SK-N-SH (cell line): ENCODE data around the gene FH. TPM values are rescaled to one million over a fixed set of nuclear protein-coding genes. Genes with fewer than 3 reads are reported as not detected.

ENCODE experiments used
- CTCF ChIA-PET: fragments of 300-600, 350-600 bp; formaldehyde crosslinking; extraction: SDS; loops from one replicate; lab custom pipeline; 2021; lab: Yijun Ruan, JAX
- POLR2A ChIA-PET: fragments of 350-600 bp; sonication (Branson Sonifier 250); formaldehyde crosslinking; extraction: SDS; loops from one replicate; lab custom pipeline; 2020; ENCODE audit warnings: antibody characterized with exemption, inconsistent platforms; lab: Yijun Ruan, JAX
- DNase-seq: peaks from one replicate; pipeline ENCODE4 v3.0.0; 2012
- H2AFZ ChIP-seq: fragments of 200-600 bp; sonication (generic); 2 replicates; pipeline ENCODE4 v1.8.1; 2016; ENCODE audit warnings: antibody characterized with exemption, mild to moderate bottlenecking, low read depth
- H3F3A ChIP-seq: fragments of 200-600 bp; sonication (generic); replicated peaks from 2 replicates; pipeline ENCODE3; 2016; ENCODE audit warnings: antibody characterized with exemption, mild to moderate bottlenecking; ENCODE audit not compliant: insufficient read depth
- H3K27ac ChIP-seq, 2 experiments: fragments of 200-500 bp in 1 of 2; fragments of 200-600 bp in 1 of 2; sonication (Bioruptor generic) in 1 of 2; sonication (generic), shearing (Covaris generic) in 1 of 2; 2 replicates each; pipeline versions ENCODE4 v1.5.1 to v1.6.1; 2014 to 2016; ENCODE audit warnings: low read depth in 2 of 2, inconsistent platforms in 1 of 2, low read length in 1 of 2, mild to moderate bottlenecking in 1 of 2, mixed read lengths in 1 of 2
- H3K27me3 ChIP-seq: fragments of 200-600 bp; sonication (generic), shearing (Covaris generic); 2 replicates; pipeline ENCODE4 v1.6.1; 2016; ENCODE audit warnings: mixed run types; ENCODE audit not compliant: insufficient read depth
- H3K36me3 ChIP-seq, 2 experiments: fragments of 200-500 bp in 1 of 2; fragments of 200-600 bp in 1 of 2; sonication (Bioruptor generic) in 1 of 2; sonication (generic) in 1 of 2; replicated peaks in 1 of 2; 2 replicates each; pipeline versions ENCODE3 to v1.5.1; 2014 to 2016; ENCODE audit warnings: low read length in 1 of 2, mild to moderate bottlenecking in 1 of 2; ENCODE audit not compliant: insufficient read depth in 2 of 2, control insufficient read depth in 1 of 2
- H3K4me1 ChIP-seq, 2 experiments: fragments of 200-500 bp in 1 of 2; fragments of 200-600 bp in 1 of 2; sonication (Bioruptor generic) in 1 of 2; sonication (generic), shearing (Covaris generic) in 1 of 2; 2 replicates each; pipeline versions ENCODE4 v1.5.1 to v1.6.1; 2014 to 2016; ENCODE audit warnings: low read depth in 1 of 2, low read length in 1 of 2, mixed run types in 1 of 2; ENCODE audit not compliant: insufficient read depth in 2 of 2, control insufficient read depth in 1 of 2
- H3K4me2 ChIP-seq: fragments of 200-600 bp; sonication (generic), shearing (Covaris generic); 2 replicates; pipeline ENCODE4 v1.6.1; 2017; ENCODE audit warnings: mixed run types
- H3K4me3 ChIP-seq, 2 experiments: fragments of 200-500 bp in 1 of 2; fragments of 200-600 bp in 1 of 2; sonication (Bioruptor generic) in 1 of 2; sonication (generic), shearing (Covaris generic) in 1 of 2; 2 replicates each; pipeline versions ENCODE4 v1.5.1 to v1.8.1; 2014 to 2016; ENCODE audit warnings: low read depth in 2 of 2, inconsistent platforms in 1 of 2, low read length in 1 of 2, mild to moderate bottlenecking in 1 of 2, mixed read lengths in 1 of 2, moderate library complexity in 1 of 2
- H3K79me2 ChIP-seq: fragments of 200-600 bp; sonication (generic); 2 replicates; pipeline ENCODE4 v1.8.1; 2017; ENCODE audit warnings: mild to moderate bottlenecking; ENCODE audit not compliant: insufficient read depth
- H3K9ac ChIP-seq: fragments of 200-600 bp; sonication (generic); 2 replicates; pipeline ENCODE4 v1.6.1; 2017; ENCODE audit warnings: mixed run types
- H3K9me2 ChIP-seq: fragments of 200-600 bp; sonication (generic); 2 replicates; pipeline ENCODE4 v1.6.1; 2017; ENCODE audit warnings: mixed run types
- H3K9me3 ChIP-seq: fragments of 200-600 bp; sonication (generic); 2 replicates; pipeline ENCODE4 v1.6.1; 2017; ENCODE audit warnings: mixed run types, mild to moderate bottlenecking, moderate library complexity
- H4K20me1 ChIP-seq: fragments of 200-600 bp; sonication (generic); 2 replicates; pipeline ENCODE4 v1.6.1; 2017; ENCODE audit warnings: mild to moderate bottlenecking, mixed run types; ENCODE audit not compliant: insufficient read depth
- CTCF ChIP-seq: fragments of 200-600 bp; sonication (generic); IDR thresholded peaks from 2 replicates; pipeline ENCODE4 v1.6.1; 2017; ENCODE audit warnings: antibody characterized with exemption, mild to moderate bottlenecking, moderate library complexity
- FOXM1 ChIP-seq: IDR thresholded peaks from 2 replicates; pipeline ENCODE4 v1.4.0; 2012; ENCODE audit warnings: low read depth, mild to moderate bottlenecking
- GABPA ChIP-seq: IDR thresholded peaks from 2 replicates; pipeline ENCODE4 v1.4.0; 2012; ENCODE audit warnings: low read depth, mild to moderate bottlenecking
- JUND ChIP-seq: IDR thresholded peaks from 2 replicates; pipeline ENCODE4 v1.4.0; 2012
- MEF2A ChIP-seq: IDR thresholded peaks from 2 replicates; pipeline ENCODE4 v1.4.0; 2012; ENCODE audit warnings: low read depth, borderline replicate concordance
- NFIC ChIP-seq: IDR thresholded peaks from 2 replicates; pipeline ENCODE4 v1.4.0; 2012; ENCODE audit warnings: borderline replicate concordance
- POLR2AphosphoS5 ChIP-seq: IDR thresholded peaks from 2 replicates; pipeline ENCODE4 v1.6.1; 2012; ENCODE audit warnings: low read depth, low read length
- RAD21 ChIP-seq: IDR thresholded peaks from 2 replicates; pipeline ENCODE4 v1.6.1; 2012; ENCODE audit warnings: mild to moderate bottlenecking, low read length
- SIN3A ChIP-seq: IDR thresholded peaks from 2 replicates; pipeline ENCODE4 v1.6.1; 2012; ENCODE audit warnings: low read depth, mild to moderate bottlenecking, low read length, moderate library complexity, borderline replicate concordance
- TAF1 ChIP-seq: IDR thresholded peaks from 2 replicates; pipeline ENCODE4 v1.6.1; 2012; ENCODE audit warnings: low read depth, mild to moderate bottlenecking, low read length, moderate library complexity, borderline replicate concordance
- TCF12 ChIP-seq: IDR thresholded peaks from 2 replicates; pipeline ENCODE4 v1.4.0; 2012
- TEAD4 ChIP-seq: IDR thresholded peaks from 2 replicates; pipeline ENCODE4 v1.4.0; 2012; ENCODE audit warnings: mild to moderate bottlenecking, borderline replicate concordance; ENCODE audit not compliant: insufficient read depth
- WGBS: methylation state at CpG from one replicate; pipeline ENCODE4 v1.1.6; 2017; ENCODE audit warnings: low lambda C conversion rate; 5-methylcytosine and 5-hydroxymethylcytosine counted together
- polyA plus RNA-seq, 3 experiments: library from polyadenylated mRNA; depleted of rRNA; stranded (reverse); fragments of >200 nt; gene quantifications; 2 replicates each; pipeline ENCODE4 v1.2.3, GENCODE V29; 2012
- TF ChIP-seq, protein P1 (sequence below): IDR thresholded peaks from 2 replicates; pipeline ENCODE4 v1.4.0; 2012; ENCODE audit warnings: low read depth, borderline replicate concordance

Gene FH
- polyA plus RNA-seq, 1 of the 3 experiments (the other 2 are of a cell fraction), result 48.1 TPM

DNA sequence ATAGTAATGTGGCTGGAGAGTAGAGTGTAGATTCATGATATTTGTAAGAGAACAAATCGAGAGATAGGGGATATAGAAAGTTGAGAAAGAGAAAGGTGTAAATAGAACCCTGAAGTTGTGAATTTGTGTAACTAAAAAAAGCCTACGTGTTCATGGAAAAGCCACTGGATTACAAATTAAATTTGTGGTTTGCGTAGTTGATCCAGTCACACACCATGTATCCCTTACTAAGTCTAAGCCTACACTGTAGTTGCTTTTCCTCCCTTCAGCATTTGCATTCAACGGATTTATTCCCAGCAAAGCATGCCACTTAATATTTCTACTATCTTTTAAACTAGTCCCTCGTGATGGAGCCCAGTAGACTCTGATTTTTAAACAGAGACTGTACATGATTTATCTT is 37.5 kb upstream of the FH start (continued):
- TF ChIP-seq JUND, result no peak
- no peak for TF ChIP-seq TCF12
- no peak for TF ChIP-seq POLR2AphosphoS5
- TF ChIP-seq TEAD4, result no peak
- TF ChIP-seq FOXM1, result no peak
- TF ChIP-seq GABPA, result no peak
- TF ChIP-seq, all 33 proteins: peak for 0

GRCh38 chr1:241555526-241555925 is 36.0 kb upstream of the FH start:
- no peak for DNase-seq
- Histone ChIP-seq H2AFZ (no peak overlapping the region), H3K79me2 (no peaks in the 10 kb centered on the region), H3K4me2 (no peak overlapping the region), H3K27me3 (no peaks in the 10 kb centered on the region), H3K9me3 (no peaks in the 10 kb centered on the region), H3K27ac (no peak overlapping the region), H3F3A (no peaks in the 10 kb centered on the region), H3K4me3 (no peak overlapping the region), H3K9me2 (no peaks in the 10 kb centered on the region), H4K20me1 (no peaks in the 10 kb centered on the region), H3K36me3 (no peaks in the 10 kb centered on the region), H3K4me1 (no peaks in the 10 kb centered on the region), H3K9ac (no peak overlapping the region)
- CTCF ChIA-PET, result interaction anchor here (1.0 kb wide), 1 partner anchor 44 kb away, joined by 3 read pairs; no protein-coding TSS in a partner anchor
- POLR2A ChIA-PET, result no interaction called here
- no peak for TF ChIP-seq NFIC
- no peak for TF ChIP-seq GABPA
- TF ChIP-seq, protein P1, sequence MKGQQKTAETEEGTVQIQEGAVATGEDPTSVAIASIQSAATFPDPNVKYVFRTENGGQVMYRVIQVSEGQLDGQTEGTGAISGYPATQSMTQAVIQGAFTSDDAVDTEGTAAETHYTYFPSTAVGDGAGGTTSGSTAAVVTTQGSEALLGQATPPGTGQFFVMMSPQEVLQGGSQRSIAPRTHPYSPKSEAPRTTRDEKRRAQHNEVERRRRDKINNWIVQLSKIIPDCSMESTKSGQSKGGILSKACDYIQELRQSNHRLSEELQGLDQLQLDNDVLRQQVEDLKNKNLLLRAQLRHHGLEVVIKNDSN, result no peak
- 83% methylated on average over 3 of the region's 3 CpGs for WGBS

DNA sequence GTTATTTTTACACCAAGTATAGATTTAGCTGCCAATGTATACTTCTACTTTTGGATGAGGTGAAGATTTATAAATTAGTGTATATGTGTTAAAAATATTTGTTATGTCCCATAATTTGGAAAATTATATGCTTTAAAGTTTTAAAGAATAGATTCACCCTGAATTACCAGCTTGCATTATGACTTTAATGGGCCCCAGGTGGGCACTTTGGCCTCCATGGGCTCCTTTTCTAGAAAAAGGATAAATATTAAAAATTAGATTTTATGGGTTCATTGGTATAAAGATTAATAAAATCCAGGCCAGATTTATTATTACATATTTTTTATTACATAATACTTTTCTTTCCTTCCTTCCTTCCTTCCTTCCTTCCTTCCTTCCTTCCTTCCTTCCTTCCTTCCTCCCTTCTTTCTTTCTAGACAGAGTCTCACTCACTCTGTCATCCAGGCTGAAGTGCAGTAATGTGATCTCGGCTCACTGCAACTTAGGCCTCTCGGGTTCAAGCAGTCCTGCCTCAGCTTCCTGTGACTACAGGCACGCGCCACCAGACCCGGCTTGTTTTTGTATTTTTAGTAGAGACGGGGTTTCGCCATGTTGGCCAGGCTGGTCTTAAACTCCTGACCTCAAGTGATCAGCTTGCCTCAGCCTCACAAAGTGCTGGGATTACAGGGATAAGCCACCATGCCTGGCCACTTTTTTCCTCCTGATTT is 34.5 kb upstream of the FH start:
- H3F3A ChIP-seq, result no peaks in the 10 kb centered on the region
- H2AFZ ChIP-seq, result no peak overlapping the region
- no peak for DNase-seq
- H3K36me3 ChIP-seq, result no peaks in the 10 kb centered on the region
- no peaks in the 10 kb centered on the region for H3K9me2 ChIP-seq
- 87% methylated on average over 7 of the region's 7 CpGs for WGBS
- H3K4me2 ChIP-seq, result no peak overlapping the region
- H3K9ac ChIP-seq, result no peak overlapping the region
- H3K27me3 ChIP-seq, result no peaks in the 10 kb centered on the region
- no peaks in the 10 kb centered on the region for H3K9me3 ChIP-seq
- ChIA-PET CTCF (interaction anchor here (0.8 kb wide), 1 partner anchor 15 kb away, joined by 3 read pairs; no protein-coding TSS in a partner anchor), POLR2A (no interaction called here)
- no peaks in the 10 kb centered on the region for H3K79me2 ChIP-seq
- H3K4me3 ChIP-seq, result no peak overlapping the region
- TF ChIP-seq JUND (no peak), POLR2AphosphoS5 (no peak), TAF1 (no peak), CTCF (no peak), NFIC (no peak), SIN3A (no peak), RAD21 (no peak), FOXM1 (no peak), MEF2A (no peak), TCF12 (no peak)
- no peaks in the 10 kb centered on the region for H4K20me1 ChIP-seq
- H3K4me1 ChIP-seq, result no peaks in the 10 kb centered on the region
- H3K27ac ChIP-seq, result no peak overlapping the region
